ENCODE measurements around the gene MT1G. TPM values are rescaled to one million over a fixed set of nuclear protein-coding genes. Genes with fewer than 3 reads are reported as not detected.

The MT1G gene
- total RNA-seq, 1 donor from 2014 or later = not detected

GRCh38 chr16:56651586-56651985, 16.3 kb downstream of the MT1G start, which contains the start of gene MT1B:
MT1B (plus strand) TSS chr16:56651886; CDS start chr16:56651954, 68 bp downstream.
- Histone ChIP-seq H3K27ac (ENCODE audit: low read depth, low read length) (no peak within 1 kb of the TSS), H3K36me3 (ENCODE audit: control insufficient read depth in 3 of 3, insufficient read depth in 3 of 3, low read length in 3 of 3) (no peaks in the 10 kb centered on the region), H3K9ac (ENCODE audit: low read depth in 1 of 3, low read length in 3 of 3) (no peak within 1 kb of the TSS), H3K4me1 (ENCODE audit: control insufficient read depth in 3 of 3, insufficient read depth in 3 of 3, low read length in 3 of 3) (no peaks in the 10 kb centered on the region), H3K4me3 (ENCODE audit: low read length in 3 of 3) (no peak within 1 kb of the TSS), H3K27me3 (ENCODE audit: control insufficient read depth in 3 of 3, insufficient read depth in 3 of 3, low read length in 3 of 3) (peaks cover 0 to 19% (median 16%) of the 10 kb centered on the region in 3 donors), H3K9me3 (ENCODE audit: control insufficient read depth in 3 of 3, low read length in 3 of 3) (no peaks in the 10 kb centered on the region)

DNA sequence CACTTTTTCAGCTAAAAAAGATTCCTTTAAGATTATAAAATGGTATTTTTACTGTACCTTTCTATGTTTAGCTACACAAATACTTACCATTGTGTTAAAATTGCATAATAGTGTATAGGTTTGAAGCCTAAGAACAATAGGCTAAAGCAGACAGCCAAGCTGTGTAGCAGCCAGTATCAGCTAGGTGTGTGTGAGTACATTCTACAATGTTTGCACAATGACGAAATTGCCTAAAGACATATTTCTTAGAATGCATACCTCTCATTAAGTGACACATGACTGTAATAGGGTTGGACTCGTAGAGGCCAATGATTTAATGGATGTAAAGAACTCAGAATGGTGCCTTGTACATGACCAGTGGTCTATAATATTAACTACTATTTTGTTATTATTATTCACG, 18.0 kb downstream of the MT1G start:
- H3K9ac ChIP-seq (ENCODE audit: low read depth in 1 of 3, low read length in 3 of 3) = no peak overlapping the region
- no peak overlapping the region for H3K4me3 ChIP-seq (ENCODE audit: low read length in 3 of 3)
- peaks cover 4 to 22% (median 19%) of the 10 kb centered on the region in 3 donors for H3K27me3 ChIP-seq (ENCODE audit: control insufficient read depth in 3 of 3, insufficient read depth in 3 of 3, low read length in 3 of 3)

DNA sequence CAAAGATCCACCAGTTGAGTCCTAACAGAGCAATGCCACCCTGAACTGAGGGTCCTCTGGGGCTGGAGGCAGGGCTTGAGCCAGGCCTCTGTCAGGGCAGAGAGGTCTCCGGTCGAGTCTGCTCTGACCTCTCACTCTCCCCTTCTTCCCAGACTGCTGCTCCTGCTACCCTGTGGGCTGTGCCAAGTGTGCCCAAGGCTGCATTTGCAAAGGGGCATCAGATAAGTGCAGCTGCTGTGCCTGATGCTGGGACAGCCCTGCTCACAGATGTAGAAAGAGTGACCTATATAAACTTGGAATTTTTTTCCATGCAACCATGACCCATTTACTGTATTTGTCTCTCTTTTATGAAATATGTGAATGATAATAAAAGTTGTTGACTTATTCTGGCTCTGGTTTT, 18.6 kb downstream of the MT1G start:
- H3K27me3 ChIP-seq (ENCODE audit: control insufficient read depth in 3 of 3, insufficient read depth in 3 of 3, low read length in 3 of 3) = peaks cover 10 to 24% (median 22%) of the 10 kb centered on the region in 3 donors
- no peaks in the 10 kb centered on the region for H3K36me3 ChIP-seq (ENCODE audit: control insufficient read depth in 3 of 3, insufficient read depth in 3 of 3, low read length in 3 of 3)
- no peak overlapping the region for H3K4me3 ChIP-seq (ENCODE audit: low read length in 3 of 3)
- H3K9me3 ChIP-seq (ENCODE audit: control insufficient read depth in 3 of 3, low read length in 3 of 3) = no peaks in the 10 kb centered on the region
- no peak overlapping the region for H3K27ac ChIP-seq (ENCODE audit: low read depth, low read length)
- H3K9ac ChIP-seq (ENCODE audit: low read depth in 1 of 3, low read length in 3 of 3) = no peak overlapping the region
- no peaks in the 10 kb centered on the region for H3K4me1 ChIP-seq (ENCODE audit: control insufficient read depth in 3 of 3, insufficient read depth in 3 of 3, low read length in 3 of 3)

More for the DNA sequence above, 18.0 kb downstream of the MT1G start:
- H3K27ac ChIP-seq (ENCODE audit: low read depth, low read length) = no peak overlapping the region
- no peaks in the 10 kb centered on the region for H3K36me3 ChIP-seq (ENCODE audit: control insufficient read depth in 3 of 3, insufficient read depth in 3 of 3, low read length in 3 of 3)
- H3K4me1 ChIP-seq (ENCODE audit: control insufficient read depth in 3 of 3, insufficient read depth in 3 of 3, low read length in 3 of 3) = no peaks in the 10 kb centered on the region
- H3K9me3 ChIP-seq (ENCODE audit: control insufficient read depth in 3 of 3, low read length in 3 of 3) = no peaks in the 10 kb centered on the region

- H3K27me3 ChIP-seq (ENCODE audit: control insufficient read depth in 3 of 3, insufficient read depth in 3 of 3, low read length in 3 of 3) = peaks cover 18 to 33% (median 22%) of the 10 kb centered on the region in 3 donors
- no peak overlapping the region for H3K27ac ChIP-seq (ENCODE audit: low read depth, low read length)
- no peak overlapping the region for H3K9ac ChIP-seq (ENCODE audit: low read depth in 1 of 3, low read length in 3 of 3)
- H3K36me3 ChIP-seq (ENCODE audit: control insufficient read depth in 3 of 3, insufficient read depth in 3 of 3, low read length in 3 of 3) = no peaks in the 10 kb centered on the region
- H3K4me3 ChIP-seq (ENCODE audit: low read length in 3 of 3) = no peak overlapping the region
- H3K4me1 ChIP-seq (ENCODE audit: control insufficient read depth in 3 of 3, insufficient read depth in 3 of 3, low read length in 3 of 3) = peaks cover 9 to 10% (median 9%) of the 10 kb centered on the region in 3 donors
- no peaks in the 10 kb centered on the region for H3K9me3 ChIP-seq (ENCODE audit: control insufficient read depth in 3 of 3, low read length in 3 of 3)
These were observed 20.0 kb downstream of the MT1G start for GRCh38 chr16:56647641-56648431.

DNA sequence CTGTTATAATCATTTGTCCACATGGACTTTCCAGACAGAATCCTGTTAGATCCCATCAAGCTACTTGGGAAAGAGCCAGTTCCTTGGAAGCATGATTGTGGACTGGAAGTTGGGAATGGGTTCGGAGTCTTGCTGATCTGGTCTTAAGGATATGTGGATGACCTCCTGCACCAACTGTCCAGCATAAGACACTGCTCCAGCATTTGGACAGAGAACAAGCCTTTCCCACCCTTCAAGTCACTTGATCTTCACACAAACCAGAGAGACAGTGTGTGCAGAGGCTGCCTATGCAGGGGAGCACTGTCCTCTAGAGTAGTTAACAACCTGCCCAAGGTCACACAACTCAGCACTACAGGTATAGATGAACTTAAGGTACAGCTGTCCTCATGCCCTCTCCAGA, 22.0 kb downstream of the MT1G start:
- Histone ChIP-seq H3K27me3 (ENCODE audit: control insufficient read depth in 3 of 3, insufficient read depth in 3 of 3, low read length in 3 of 3) (peaks cover 22 to 33% (median 23%) of the 10 kb centered on the region in 3 donors), H3K36me3 (ENCODE audit: control insufficient read depth in 3 of 3, insufficient read depth in 3 of 3, low read length in 3 of 3) (no peaks in the 10 kb centered on the region), H3K4me3 (ENCODE audit: low read length in 3 of 3) (no peak overlapping the region), H3K9me3 (ENCODE audit: control insufficient read depth in 3 of 3, low read length in 3 of 3) (no peaks in the 10 kb centered on the region), H3K9ac (ENCODE audit: low read depth in 1 of 3, low read length in 3 of 3) (no peak overlapping the region), H3K27ac (ENCODE audit: low read depth, low read length) (no peak overlapping the region), H3K4me1 (ENCODE audit: control insufficient read depth in 3 of 3, insufficient read depth in 3 of 3, low read length in 3 of 3) (peaks cover 9 to 10% (median 9%) of the 10 kb centered on the region in 3 donors)

DNA sequence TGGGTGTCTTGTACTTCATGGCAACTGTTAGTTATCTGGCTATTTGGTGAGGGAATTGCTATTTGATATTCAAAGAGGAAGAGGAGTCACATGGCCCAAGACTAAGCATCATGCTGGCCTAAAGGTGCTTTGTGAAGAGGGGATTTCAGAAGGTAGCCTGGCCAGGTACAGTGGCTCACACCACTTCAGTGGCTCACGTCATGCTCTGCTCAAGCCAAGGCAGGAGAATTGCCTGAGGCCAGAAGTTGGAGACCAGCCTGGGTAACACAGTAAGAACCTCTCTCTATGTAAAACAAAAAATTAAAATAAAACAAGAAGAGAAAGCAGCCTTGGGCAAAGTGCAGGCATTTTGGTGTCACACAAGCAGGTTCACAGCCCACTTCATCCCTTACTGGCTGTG, 22.6 kb downstream of the MT1G start:
- Histone ChIP-seq H3K4me1 (ENCODE audit: control insufficient read depth in 3 of 3, insufficient read depth in 3 of 3, low read length in 3 of 3) (peaks cover 9 to 10% (median 9%) of the 10 kb centered on the region in 3 donors), H3K4me3 (ENCODE audit: low read length in 3 of 3) (no peak overlapping the region), H3K27me3 (ENCODE audit: control insufficient read depth in 3 of 3, insufficient read depth in 3 of 3, low read length in 3 of 3) (peaks cover 22 to 37% (median 23%) of the 10 kb centered on the region in 3 donors), H3K9me3 (ENCODE audit: control insufficient read depth in 3 of 3, low read length in 3 of 3) (no peaks in the 10 kb centered on the region), H3K9ac (ENCODE audit: low read depth in 1 of 3, low read length in 3 of 3) (no peak overlapping the region), H3K36me3 (ENCODE audit: control insufficient read depth in 3 of 3, insufficient read depth in 3 of 3, low read length in 3 of 3) (no peaks in the 10 kb centered on the region), H3K27ac (ENCODE audit: low read depth, low read length) (no peak overlapping the region)

GRCh38 chr16:56643833-56644232, 24.0 kb downstream of the MT1G start:
- H3K9ac ChIP-seq (ENCODE audit: low read depth in 1 of 3, low read length in 3 of 3) = peak overlapping the region in 1 of 3 donors; percentile 66
- peak overlapping the region in 2 of 3 donors; percentile 24 to 64 for H3K4me3 ChIP-seq (ENCODE audit: low read length in 3 of 3)
- H3K36me3 ChIP-seq (ENCODE audit: control insufficient read depth in 3 of 3, insufficient read depth in 3 of 3, low read length in 3 of 3) = no peaks in the 10 kb centered on the region
- H3K27me3 ChIP-seq (ENCODE audit: control insufficient read depth in 3 of 3, insufficient read depth in 3 of 3, low read length in 3 of 3) = peaks cover 17 to 43% (median 30%) of the 10 kb centered on the region in 3 donors
- H3K27ac ChIP-seq (ENCODE audit: low read depth, low read length) = no peak overlapping the region
- no peaks in the 10 kb centered on the region for H3K9me3 ChIP-seq (ENCODE audit: control insufficient read depth in 3 of 3, low read length in 3 of 3)
- H3K4me1 ChIP-seq (ENCODE audit: control insufficient read depth in 3 of 3, insufficient read depth in 3 of 3, low read length in 3 of 3) = peaks cover 10 to 17% (median 12%) of the 10 kb centered on the region in 3 donors

DNA sequence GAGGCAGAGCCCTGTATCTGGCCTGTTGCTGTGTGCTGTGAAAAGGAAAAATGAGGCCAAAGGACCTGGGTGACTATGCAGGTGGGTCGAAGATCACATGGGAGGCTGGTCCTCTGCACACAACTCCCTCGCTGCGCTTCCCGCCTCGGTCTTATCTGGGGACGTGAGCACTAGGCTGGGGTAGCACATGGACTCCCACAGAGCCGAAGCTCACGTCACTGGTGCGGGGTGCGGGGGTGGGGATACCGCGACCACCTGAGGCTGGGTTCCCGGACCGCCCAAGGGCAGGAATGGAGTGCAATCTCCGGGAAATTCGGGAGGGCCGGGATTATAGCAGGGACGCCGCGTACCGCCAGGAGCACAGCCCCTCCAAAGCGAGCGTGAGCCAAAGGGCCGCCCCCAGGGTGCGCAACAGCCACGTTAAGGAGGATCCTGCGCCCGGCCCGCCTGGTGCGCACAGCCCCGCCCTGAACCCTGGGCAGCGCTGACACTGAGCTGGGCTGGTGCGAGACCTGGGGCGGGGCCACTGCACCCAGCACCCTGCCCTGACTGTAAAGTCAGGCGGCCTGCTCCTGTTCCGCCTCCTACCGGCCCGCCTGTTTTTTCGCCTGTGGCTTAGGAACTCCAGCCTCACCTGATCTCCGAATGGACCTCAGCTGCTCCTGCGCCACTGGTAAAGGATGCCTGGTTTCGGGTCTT, 24.6 kb downstream of the MT1G start:
- H3K4me1 ChIP-seq (ENCODE audit: control insufficient read depth in 3 of 3, insufficient read depth in 3 of 3, low read length in 3 of 3) = peaks cover 16 to 21% (median 18%) of the 10 kb centered on the region in 3 donors
- H3K9ac ChIP-seq (ENCODE audit: low read depth in 1 of 3, low read length in 3 of 3) = peak overlapping the region in 1 of 3 donors; percentile 66
- H3K4me3 ChIP-seq (ENCODE audit: low read length in 3 of 3) = peak overlapping the region; percentile 29 to 64 (median 33)
- peaks cover 11 to 42% (median 35%) of the 10 kb centered on the region in 3 donors for H3K27me3 ChIP-seq (ENCODE audit: control insufficient read depth in 3 of 3, insufficient read depth in 3 of 3, low read length in 3 of 3)
- no peaks in the 10 kb centered on the region for H3K36me3 ChIP-seq (ENCODE audit: control insufficient read depth in 3 of 3, insufficient read depth in 3 of 3, low read length in 3 of 3)
- H3K9me3 ChIP-seq (ENCODE audit: control insufficient read depth in 3 of 3, low read length in 3 of 3) = no peaks in the 10 kb centered on the region
- H3K27ac ChIP-seq (ENCODE audit: low read depth, low read length) = peak overlapping the region; percentile 32

DNA sequence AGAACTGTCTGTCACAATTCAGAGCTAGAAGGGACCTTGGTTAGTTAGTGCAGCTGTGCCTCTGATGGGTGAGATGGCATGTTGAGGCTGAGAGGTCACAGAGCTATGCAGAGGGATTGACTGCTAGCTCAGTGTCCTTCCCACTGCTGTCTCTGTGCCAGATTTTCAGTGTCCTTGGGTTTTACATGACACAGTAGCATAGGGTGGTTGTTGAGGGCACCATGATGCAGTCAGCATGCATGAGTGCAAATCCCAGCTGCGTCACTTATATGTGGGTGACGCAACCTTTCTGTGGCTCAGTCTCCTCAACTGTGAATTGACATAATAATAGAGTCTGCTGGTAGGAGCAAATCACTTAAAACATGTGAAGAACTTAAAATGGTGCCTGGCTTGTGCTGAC, 26.7 kb downstream of the MT1G start:
- no peak overlapping the region for H3K27ac ChIP-seq (ENCODE audit: low read depth, low read length)
- no peaks in the 10 kb centered on the region for H3K36me3 ChIP-seq (ENCODE audit: control insufficient read depth in 3 of 3, insufficient read depth in 3 of 3, low read length in 3 of 3)
- peaks cover 23 to 25% (median 23%) of the 10 kb centered on the region in 3 donors for H3K4me1 ChIP-seq (ENCODE audit: control insufficient read depth in 3 of 3, insufficient read depth in 3 of 3, low read length in 3 of 3)
- peaks cover 13 to 43% (median 41%) of the 10 kb centered on the region in 3 donors for H3K27me3 ChIP-seq (ENCODE audit: control insufficient read depth in 3 of 3, insufficient read depth in 3 of 3, low read length in 3 of 3)
- no peaks in the 10 kb centered on the region for H3K9me3 ChIP-seq (ENCODE audit: control insufficient read depth in 3 of 3, low read length in 3 of 3)
- no peak overlapping the region for H3K9ac ChIP-seq (ENCODE audit: low read depth in 1 of 3, low read length in 3 of 3)
- no peak overlapping the region for H3K4me3 ChIP-seq (ENCODE audit: low read length in 3 of 3)

DNA sequence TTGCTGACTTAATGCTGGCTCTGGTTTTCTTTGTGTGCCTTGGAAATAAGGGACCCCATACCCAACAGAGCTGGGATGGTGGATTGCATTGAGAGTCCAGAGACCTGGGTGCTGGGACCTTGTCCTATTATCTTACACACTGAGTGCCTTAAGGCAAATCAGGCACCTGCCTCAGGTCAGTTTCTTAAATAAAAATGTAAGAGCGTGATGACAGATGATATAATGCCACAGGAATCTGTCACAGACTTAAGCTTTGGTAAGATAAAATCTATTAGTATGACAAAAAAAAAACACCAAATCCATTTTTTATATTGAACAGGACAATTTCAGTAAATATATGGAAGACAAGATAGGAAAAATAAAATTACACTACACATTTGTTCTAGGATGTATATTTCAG, 27.8 kb downstream of the MT1G start:
- Histone ChIP-seq H3K4me1 (ENCODE audit: control insufficient read depth in 3 of 3, insufficient read depth in 3 of 3, low read length in 3 of 3) (peaks cover 23 to 25% (median 24%) of the 10 kb centered on the region in 3 donors), H3K27ac (ENCODE audit: low read depth, low read length) (no peak overlapping the region), H3K9me3 (ENCODE audit: control insufficient read depth in 3 of 3, low read length in 3 of 3) (no peaks in the 10 kb centered on the region), H3K9ac (ENCODE audit: low read depth in 1 of 3, low read length in 3 of 3) (no peak overlapping the region), H3K4me3 (ENCODE audit: low read length in 3 of 3) (no peak overlapping the region), H3K36me3 (ENCODE audit: control insufficient read depth in 3 of 3, insufficient read depth in 3 of 3, low read length in 3 of 3) (no peaks in the 10 kb centered on the region), H3K27me3 (ENCODE audit: control insufficient read depth in 3 of 3, insufficient read depth in 3 of 3, low read length in 3 of 3) (peaks cover 16 to 49% (median 38%) of the 10 kb centered on the region in 3 donors)
